GM19328 (cell line): ENCODE data around the gene ZNF276.

Experiments
- ATAC-seq: cut with Tn5 transposase; IDR thresholded peaks from one replicate; pipeline ENCODE4 v1.9.1; 2021; ENCODE audit warnings: mild to moderate bottlenecking, moderate library complexity; ENCODE audit not compliant: unreplicated experiment

Gene ZNF276

DNA sequence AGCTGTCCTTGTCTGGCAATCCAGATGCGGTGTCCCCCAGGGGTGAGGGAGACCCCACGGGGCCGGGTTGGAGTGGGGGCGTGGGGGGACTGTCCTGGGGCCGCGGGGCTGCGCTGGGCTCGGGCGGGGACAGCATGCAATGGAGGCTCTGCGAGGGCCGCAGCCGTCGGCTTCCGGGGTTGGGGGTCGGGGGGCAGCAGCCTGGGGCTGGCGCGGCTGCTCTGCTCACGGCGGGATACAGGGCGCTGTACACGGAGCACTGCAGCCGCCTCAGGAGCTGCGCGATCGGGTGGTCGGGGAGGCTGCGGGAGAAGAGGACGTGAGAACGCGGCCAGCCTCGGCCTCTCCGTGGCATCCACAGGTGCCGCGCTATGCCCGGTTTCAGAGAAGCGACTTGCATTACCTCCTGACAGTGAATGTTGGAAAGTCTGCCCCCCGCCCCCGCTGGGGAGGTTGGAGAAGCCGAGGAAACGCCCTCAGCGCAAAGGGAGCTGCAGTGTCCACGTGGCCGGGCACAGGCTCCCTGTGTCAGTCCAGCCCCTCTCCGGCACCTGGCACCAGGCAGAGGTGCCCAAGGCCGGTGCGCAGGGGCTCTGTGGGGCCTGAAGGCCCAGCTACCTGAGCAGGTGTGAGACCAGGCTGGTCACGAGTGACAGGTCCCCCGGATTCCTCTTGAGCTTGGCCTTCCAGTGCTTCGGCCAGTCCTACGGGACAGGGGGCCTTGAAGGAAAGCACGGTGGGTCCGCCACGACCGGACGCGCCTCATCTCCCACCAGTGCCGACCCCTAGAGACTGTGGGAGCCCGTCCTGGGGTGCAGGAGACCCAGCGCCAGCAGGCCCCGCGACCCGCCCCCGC, 10.4 kb upstream of the ZNF276 start:
- no peak for ATAC-seq

GRCh38 chr16:89711601-89712273, 9.6 kb upstream of the ZNF276 start:
- ATAC-seq, result no peak

DNA sequence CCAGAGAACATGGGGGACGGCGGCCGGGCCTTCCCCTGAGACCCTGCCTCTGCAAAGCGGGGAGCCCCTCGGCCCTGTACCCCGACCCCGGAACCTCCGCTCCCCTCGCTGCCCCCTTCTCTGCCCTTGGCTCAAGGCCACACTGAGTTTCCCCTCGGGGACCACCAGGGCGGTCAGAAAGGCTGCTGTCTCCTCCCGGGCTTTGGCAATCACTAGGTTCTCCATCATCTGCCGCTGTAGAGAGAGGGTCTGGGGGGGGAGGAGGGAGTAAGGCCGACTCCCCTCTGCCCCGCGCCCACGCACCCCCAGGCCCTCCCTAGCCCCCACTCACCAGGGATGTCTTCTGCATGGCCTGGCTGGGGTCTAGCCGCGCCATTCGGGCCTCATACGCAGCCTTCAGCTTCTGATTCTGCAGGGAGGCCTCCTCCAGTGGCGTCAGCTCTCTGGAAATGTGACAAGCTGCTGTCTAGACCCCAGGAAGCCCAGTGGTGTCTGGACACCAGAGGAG, 9.0 kb upstream of the ZNF276 start:
- no peak for ATAC-seq

DNA sequence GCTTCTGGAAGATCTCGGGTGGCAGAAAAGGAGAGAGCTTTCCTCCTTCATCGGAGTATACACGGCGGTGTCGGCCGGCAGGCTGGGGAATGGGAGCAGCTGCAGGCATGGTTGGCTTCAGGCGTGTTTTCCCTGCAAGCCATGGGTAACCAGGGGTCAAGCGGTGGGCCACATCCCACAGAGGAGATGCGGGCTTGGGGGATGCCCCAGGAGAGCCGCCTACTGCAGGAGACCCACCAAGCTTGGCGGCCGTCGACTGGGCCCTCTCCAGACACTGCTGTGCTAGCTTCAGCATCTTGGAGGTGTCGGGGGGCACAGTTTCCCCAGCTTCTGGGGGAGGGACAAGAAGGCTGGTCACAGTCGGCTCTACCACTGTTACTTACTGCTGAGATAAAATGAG, 4.8 kb upstream of the ZNF276 start:
- no peak for ATAC-seq

DNA sequence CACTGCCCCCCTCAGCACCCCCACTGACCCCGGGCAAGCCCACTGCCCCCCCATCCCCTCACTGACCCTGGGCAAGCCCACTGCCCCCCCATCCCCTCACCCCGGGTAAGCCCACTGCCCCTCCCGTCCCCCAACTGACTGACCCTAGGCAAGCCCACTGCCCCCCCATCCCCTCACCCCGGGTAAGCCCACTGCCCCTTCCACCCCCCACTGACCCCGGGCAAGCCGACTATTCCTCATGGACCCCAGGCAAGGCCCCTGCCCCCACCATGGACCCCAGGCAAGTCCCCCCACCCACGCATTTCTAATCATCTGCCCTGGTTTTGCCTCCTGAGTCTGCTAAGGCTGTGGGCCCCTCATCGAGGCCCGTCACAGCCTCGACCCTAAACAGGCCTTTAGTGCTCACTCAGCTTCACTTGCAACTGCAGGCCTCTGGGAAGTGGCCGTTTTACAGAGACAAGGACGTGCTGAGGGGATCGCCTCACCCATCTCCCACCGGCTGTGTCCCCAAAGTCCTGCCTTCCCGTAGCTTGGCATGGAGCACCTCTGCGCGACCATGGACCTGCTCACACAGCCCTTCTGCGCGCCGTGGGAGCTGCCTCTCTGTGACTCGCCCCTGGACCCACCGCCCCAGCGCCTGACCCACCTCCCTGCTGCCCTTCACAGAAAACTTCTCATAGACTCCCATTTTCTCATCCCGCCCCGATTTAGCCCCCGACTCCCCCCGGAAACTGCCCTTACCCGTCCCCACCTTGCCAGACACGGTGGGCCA, 4.2 kb upstream of the ZNF276 start:
- no peak for ATAC-seq

DNA sequence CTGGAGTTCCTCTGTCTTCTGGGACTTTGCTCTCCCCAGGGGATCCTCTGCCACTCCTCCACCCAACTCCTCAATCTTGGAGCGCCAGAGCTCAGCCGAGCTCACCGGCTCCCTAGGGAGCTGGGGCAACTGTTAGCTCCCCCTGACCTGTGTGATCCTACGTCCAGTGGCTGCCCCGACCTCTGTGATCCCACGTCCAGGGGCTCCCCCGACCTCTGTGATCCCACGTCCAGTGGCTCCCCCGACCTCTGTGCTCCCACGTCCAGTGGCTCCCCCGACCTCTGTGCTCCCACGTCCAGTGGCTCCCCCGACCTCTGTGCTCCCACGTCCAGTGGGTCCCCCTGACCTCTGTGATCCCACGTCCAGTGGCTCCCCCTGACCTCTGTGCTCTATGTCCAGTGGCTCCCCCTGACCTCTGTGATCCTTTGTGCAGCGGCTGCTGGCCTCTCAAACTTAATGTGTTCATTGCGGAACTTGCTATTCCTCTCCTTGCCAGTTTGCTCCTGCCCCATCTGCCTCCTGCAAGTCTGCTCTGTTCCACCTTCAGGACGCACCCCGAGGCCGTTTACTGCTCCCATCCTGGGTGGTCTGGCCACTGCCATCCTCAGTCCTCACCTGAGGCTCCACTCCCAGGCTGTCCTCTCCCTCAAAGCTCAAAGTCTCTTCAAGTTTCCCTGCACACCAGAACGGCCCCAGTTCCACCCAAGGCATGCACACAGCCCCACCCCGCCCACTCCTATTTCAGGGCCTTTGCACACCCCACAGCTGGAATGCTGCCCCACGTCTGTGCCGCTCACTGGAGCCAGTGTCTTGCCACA, 3.4 kb upstream of the ZNF276 start:
- ATAC-seq, result no peak

DNA sequence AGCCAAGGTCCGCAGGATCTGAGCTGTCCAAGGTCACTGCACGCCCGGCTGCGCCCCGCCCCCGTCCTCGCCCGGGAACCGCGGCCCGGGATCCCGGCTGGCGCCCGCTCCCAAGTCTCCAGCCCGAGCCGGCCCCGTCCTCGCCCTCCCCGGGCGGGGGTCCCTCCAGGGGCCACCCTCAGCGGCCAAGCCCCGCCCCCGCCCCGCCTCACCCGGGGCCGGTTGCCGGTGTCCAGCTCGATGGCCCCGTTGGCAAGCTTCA, 855 bp upstream of the ZNF276 start:
- peak; percentile 28 for ATAC-seq

- peak; percentile 22 for ATAC-seq
Observed at GRCh38 chr16:89721546-89722391, 432 bp downstream of the ZNF276 start.

DNA sequence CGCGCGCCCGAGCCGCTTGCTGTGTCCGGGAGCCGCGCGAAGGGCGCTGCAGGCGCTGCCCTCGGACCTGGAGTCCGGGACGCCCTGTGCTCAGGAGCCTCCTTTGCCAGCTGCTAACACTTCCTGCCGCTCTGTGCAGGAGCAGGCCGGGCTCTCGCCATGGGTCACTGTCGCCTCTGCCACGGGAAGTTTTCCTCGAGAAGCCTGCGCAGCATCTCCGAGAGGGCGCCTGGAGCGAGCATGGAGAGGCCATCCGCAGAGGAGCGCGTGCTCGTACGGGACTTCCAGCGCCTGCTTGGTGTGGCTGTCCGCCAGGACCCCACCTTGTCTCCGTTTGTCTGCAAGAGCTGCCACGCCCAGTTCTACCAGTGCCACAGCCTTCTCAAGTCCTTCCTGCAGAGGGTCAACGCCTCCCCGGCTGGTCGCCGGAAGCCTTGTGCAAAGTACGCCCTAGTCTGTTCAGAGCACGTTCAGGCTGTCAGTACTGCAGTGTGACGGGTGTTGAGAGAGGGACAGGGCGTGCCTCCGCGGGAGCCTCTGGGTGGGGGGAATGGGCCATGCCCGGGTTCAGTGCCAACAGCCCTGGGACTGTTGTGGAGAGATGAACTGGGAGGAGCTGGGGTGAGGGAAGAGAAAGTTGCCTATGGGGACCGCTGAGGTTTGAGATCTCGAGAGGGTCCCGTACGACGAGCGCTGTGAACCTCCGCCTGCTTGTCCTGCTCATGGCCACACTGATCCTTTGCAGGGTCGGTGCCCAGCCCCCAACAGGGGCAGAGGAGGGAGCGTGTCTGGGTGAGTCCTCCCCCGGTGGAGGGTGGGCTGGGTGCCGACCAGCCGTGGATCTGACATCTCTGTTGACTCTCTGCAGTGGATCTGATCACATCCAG, 1.3 kb downstream of the ZNF276 start:
- no peak for ATAC-seq

GRCh38 chr16:89723279-89724250, 2.2 kb downstream of the ZNF276 start:
- no peak for ATAC-seq

GRCh38 chr16:89727406-89728120, 6.2 kb downstream of the ZNF276 start:
- no peak for ATAC-seq

GRCh38 chr16:89729293-89729692, 8.0 kb downstream of the ZNF276 start:
- no peak for ATAC-seq

DNA sequence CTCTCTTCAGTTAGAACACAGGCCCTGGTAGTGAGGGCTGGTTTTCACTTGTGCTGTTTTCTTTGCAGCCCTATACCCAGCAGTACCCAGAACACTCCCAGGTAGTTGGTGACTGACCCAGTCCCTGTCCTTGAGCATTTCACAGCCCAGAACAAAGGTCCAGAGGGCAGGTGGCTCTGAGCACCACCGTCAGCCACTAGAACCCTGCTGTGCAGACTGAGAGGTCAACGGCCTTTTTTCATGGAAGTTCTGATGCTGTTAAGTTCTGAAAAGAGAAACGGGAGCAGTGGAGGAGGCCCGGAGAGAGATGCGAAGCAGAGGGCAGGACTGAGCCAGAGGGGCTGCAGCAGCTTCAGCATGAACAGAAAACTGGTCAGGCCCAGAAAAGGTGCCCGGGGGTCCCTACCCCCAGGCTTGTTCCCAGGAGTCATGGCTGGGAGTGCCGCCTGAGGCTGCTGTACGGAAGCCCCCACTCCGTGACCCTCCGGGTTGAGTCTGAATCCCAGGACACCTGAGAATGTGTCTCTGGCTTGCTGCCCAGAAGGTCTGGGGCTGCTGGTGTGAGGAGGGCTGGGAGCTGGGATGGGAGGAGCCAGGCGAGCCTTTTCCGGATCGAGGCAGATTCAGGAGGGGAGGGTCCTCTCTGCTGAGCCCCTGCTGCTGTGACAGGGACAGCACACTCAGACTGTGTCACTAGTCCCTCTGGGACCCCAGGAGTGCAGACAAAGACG, 8.7 kb downstream of the ZNF276 start:
- ATAC-seq, result no peak

DNA sequence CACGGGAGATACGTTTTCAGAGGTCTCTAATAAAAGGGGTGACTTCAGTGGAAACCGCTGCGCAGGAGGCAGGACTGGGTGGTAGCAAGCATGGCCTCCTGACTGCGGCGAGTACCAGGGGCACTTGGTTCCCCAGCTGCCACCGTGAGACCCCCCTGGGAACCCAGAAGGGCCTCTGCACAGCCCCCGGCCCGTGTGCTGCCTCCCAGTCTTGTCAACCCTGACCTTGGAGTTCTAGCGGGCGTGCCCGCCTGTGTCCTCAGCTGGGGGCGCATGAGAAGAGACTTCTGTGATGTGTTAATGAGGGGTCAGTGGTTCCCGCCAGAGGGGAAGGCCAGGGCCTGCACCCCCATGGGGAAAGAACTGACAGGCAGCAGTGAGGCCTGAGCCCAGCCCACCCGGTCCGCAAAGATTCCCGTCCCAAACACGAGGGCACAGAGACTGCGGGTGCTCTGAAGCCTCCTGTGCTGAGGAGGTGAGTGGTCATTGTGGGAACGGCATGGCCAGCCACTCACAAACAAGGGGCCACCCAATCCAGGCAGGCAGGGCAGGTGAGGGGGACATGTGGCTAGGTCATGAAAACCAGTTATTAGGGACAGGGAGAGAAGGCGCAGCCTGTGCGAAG, 9.4 kb downstream of the ZNF276 start:
- no peak for ATAC-seq

- ATAC-seq, result no peak
Observed at GRCh38 chr16:89732142-89732917, 11.0 kb downstream of the ZNF276 start.
